GM10248 (cell line): ENCODE results near the gene BMPR1A.
"Not testable (repeated sequence)": the region's sequence is repeated elsewhere in the genome, so short reads cannot be mapped to it uniquely, and the experiment has no call there.

Experiments used
- CTCF ChIA-PET: fragments of 300-600 bp; sonication (Branson Sonifier 250); formaldehyde crosslinking; extraction: SDS; loops from one replicate; lab custom pipeline; 2021; ENCODE audit warnings: antibody characterized with exemption; lab: Yijun Ruan, JAX
- POLR2A ChIA-PET: fragments of 350-650 bp; sonication (Branson Sonifier 250); formaldehyde crosslinking; extraction: SDS; loops from one replicate; lab custom pipeline; 2020; ENCODE audit warnings: antibody characterized with exemption; lab: Yijun Ruan, JAX
- DNase-seq: peaks from one replicate; pipeline ENCODE4 v3.0.0; 2012; ENCODE audit errors: extremely low spot score
- TF ChIP-seq, protein P1 (sequence below): IDR thresholded peaks from 2 replicates; pipeline ENCODE4 v1.5.1; 2012; ENCODE audit warnings: mild to moderate bottlenecking, low read depth; ENCODE audit errors: extremely low read depth, missing control alignments, control extremely low read depth

BMPR1A gene

GRCh38 chr10:86932674-86933073 lies 176.3 kb downstream of the BMPR1A start:
- DNase-seq: no peak
- TF ChIP-seq, protein P1, sequence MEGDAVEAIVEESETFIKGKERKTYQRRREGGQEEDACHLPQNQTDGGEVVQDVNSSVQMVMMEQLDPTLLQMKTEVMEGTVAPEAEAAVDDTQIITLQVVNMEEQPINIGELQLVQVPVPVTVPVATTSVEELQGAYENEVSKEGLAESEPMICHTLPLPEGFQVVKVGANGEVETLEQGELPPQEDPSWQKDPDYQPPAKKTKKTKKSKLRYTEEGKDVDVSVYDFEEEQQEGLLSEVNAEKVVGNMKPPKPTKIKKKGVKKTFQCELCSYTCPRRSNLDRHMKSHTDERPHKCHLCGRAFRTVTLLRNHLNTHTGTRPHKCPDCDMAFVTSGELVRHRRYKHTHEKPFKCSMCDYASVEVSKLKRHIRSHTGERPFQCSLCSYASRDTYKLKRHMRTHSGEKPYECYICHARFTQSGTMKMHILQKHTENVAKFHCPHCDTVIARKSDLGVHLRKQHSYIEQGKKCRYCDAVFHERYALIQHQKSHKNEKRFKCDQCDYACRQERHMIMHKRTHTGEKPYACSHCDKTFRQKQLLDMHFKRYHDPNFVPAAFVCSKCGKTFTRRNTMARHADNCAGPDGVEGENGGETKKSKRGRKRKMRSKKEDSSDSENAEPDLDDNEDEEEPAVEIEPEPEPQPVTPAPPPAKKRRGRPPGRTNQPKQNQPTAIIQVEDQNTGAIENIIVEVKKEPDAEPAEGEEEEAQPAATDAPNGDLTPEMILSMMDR: no peak
- POLR2A ChIA-PET: no interaction called here
- CTCF ChIA-PET: interaction anchor here (1.0 to 1.5 kb wide), 4 partner anchors 10 to 28 kb away, joined by 3 to 6 read pairs (median 4); no protein-coding TSS in a partner anchor

DNA sequence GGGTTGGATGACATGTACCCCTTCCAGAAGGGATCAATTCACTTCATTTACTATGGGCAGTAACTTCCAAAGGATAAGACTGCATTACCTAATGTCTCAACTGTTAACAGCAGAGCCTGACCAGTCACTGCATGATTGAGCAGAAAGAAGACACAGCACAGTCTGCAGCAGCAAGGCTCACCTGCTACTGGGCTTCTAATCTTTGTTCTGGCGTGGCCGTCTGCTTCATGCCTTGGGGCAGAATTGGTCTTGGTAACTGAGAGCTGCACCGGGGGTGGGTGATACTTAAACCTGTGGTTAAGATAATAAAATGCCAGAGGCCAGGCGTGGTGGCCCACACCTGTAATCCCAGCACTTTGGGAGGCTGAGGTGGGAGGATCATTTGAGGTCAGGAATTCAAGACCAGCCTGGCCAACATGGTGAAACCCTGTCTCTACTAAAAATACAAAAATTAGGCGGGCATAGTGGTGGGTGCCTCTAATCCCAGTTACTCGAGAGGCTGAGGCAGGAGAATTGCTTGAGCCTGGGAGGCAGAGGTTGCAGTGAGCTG lies 177.8 kb downstream of the BMPR1A start:
- CTCF ChIA-PET: interaction anchor here (1.2 kb wide), 1 partner anchor 32 kb away, joined by 3 read pairs; no protein-coding TSS in a partner anchor
- POLR2A ChIA-PET: not testable (repeated sequence)

GRCh38 chr10:86936661-86937501 lies 180.5 kb downstream of the BMPR1A start:
- TF ChIP-seq, protein P1: no peak
- DNase-seq: no peak
- POLR2A ChIA-PET: no interaction called here
- CTCF ChIA-PET: interaction anchor here (1.0 to 12.8 kb wide), 8 partner anchors 8 to 249 kb away, joined by 3 to 238 read pairs (median 7); partner anchors contain the start of genes ADIRF, MMRN2 and SNCG

More for the DNA sequence above, 177.8 kb downstream of the BMPR1A start:
- not testable (repeated sequence) for DNase-seq

DNA sequence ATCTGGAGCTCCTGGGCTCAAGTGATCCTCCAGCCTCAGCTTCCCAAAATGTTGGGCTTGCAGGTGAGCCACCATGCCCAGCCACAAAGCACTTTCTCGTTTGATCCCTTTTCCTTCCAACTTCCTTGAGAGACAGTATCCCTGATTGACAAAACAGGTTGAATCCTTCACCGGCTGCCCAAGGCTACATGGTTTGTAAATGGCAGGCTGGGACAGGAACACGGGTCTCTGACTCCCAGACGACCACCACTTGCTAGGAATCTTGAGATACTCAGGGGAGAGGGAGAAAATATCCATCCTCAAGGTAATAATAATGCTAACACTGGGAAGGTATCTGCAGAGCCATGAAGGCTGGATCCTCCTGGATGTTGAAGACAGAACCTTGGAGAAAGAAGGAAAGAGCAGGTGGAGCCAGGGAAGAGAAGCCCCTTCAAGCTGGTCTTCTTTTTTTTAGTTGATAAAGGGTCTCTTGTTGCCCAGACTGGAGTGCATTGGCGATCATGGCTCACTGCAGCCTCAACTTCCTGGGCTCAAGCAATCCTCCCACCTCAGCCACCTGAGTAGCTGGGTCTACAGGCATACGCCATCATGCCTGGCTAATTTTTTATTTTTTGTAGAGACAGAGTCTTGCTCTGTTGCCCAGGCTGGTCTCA lies 181.2 kb downstream of the BMPR1A start:
- TF ChIP-seq, protein P1: no peak
- ChIA-PET CTCF (interaction anchor here (1.0 to 12.8 kb wide), 11 partner anchors 8 to 250 kb away, joined by 3 to 238 read pairs (median 4); partner anchors contain the start of genes ADIRF, MMRN2 and SNCG), POLR2A (no interaction called here)
- no peak for DNase-seq

DNA sequence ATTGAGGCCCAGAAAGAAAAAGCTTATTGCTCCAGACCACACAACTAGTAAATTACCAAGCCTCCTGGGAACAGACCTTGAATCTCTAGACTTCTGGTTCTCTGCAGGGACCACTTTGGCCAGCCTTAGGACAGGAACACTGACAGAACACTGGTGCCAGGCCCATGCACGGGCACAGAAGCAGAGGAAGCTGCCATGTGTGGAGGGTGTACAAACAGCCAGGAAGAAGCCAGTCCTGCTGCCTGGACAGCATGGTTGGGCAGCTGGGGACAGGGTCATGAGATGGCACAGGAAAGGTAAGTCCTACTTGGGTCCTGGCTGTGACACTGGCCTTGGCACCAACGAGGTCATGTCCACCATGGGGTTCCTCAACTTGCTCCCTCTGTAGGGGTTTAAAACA lies 181.8 kb downstream of the BMPR1A start:
- no peak for DNase-seq
- TF ChIP-seq, protein P1: no peak
- POLR2A ChIA-PET: no interaction called here
- CTCF ChIA-PET: interaction anchor here (0.7 to 12.8 kb wide), 19 partner anchors 10 to 250 kb away, joined by 3 to 238 read pairs (median 4); partner anchors contain the start of genes ADIRF, MMRN2 and SNCG

DNA sequence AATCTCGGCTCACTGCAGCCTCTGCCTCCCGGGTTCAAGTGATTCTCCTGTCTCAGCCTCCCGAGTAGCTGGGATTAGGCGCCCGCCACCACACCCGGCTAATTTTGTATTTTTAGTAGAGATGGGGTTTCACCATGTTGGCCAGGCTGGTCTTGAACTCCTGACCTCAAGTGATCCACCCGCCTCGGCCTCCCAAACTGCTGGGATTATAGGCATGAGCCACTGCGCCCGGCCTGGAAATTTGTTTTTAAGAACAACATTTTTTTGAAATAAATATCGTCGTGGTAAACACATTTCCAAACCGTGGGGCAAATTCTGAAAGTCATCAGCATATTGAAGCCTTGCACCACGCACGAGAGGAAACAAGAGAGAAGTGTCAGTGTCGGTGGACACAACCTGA lies 183.7 kb downstream of the BMPR1A start:
- POLR2A ChIA-PET, DNase-seq: not testable (repeated sequence)
- CTCF ChIA-PET: interaction anchor here (0.6 to 12.8 kb wide), 17 partner anchors 10 to 593 kb away, joined by 3 to 238 read pairs (median 3); partner anchors contain the start of genes ADIRF, MINPP1, MMRN2 and SNCG

- POLR2A ChIA-PET: no interaction called here
- TF ChIP-seq, protein P1: no peak
- DNase-seq: no peak
- CTCF ChIA-PET: interaction anchor here (0.9 to 12.8 kb wide), 8 partner anchors 12 to 592 kb away, joined by 3 to 238 read pairs (median 4); partner anchors contain the start of genes ADIRF, MINPP1, MMRN2 and SNCG
Measured at GRCh38 chr10:86940677-86941076, 184.3 kb downstream of the BMPR1A start.
